Upper lobe of left lung (tissue), 6 donors: ENCODE data around the gene MRGPRG. TPM values are rescaled to one million over a fixed set of nuclear protein-coding genes. Genes with fewer than 3 reads are reported as not detected.

Experiments
- ATAC-seq, 2 donors: fragments of 200-7000 bp; cut with Tn5 transposase; one replicate each; pipeline ENCODE4 v1.9.1; 2022; ENCODE audit warnings: mild to moderate bottlenecking in 2 of 2, moderate library complexity in 2 of 2; ENCODE audit not compliant: low FRiP score in 2 of 2
- DNase-seq, 2 donors: peaks; one replicate each; pipeline ENCODE4 v3.0.0-alpha.2; 2019 to 2020
- H3K27ac ChIP-seq, 4 donors: fragments of 200-600 bp; sonication (generic); one replicate each; pipeline ENCODE4 v1.5.1; 2016 to 2019
- H3K27me3 ChIP-seq, 4 donors: fragments of 200-600 bp; sonication (generic); one replicate each; pipeline ENCODE4 v1.5.1; 2017 to 2019
- H3K36me3 ChIP-seq, 4 donors: fragments of 200-600 bp; sonication (generic); one replicate each; pipeline ENCODE4 v1.5.1; 2016 to 2019
- H3K4me1 ChIP-seq, 4 donors: fragments of 200-600 bp; sonication (generic); one replicate each; pipeline ENCODE4 v1.5.1; 2018 to 2019
- H3K4me3 ChIP-seq, 4 donors: fragments of 200-600 bp; sonication (generic); one replicate each; pipeline ENCODE4 v1.5.1; 2017 to 2019; ENCODE audit warnings: mild to moderate bottlenecking in 2 of 4, moderate library complexity in 1 of 4
- H3K9me3 ChIP-seq, 4 donors: fragments of 200-600 bp; sonication (generic); one replicate each; pipeline ENCODE4 v1.5.1; 2018 to 2019
- EP300 ChIP-seq, 4 donors: sonication (generic); formaldehyde crosslinking; IDR thresholded peaks; one replicate each; pipeline ENCODE4 v1.5.1; 2017; ENCODE audit warnings: antibody characterized with exemption in 4 of 4, control low read depth in 2 of 4
- POLR2A ChIP-seq, 4 donors: fragments of 450-650 bp; IDR thresholded peaks; one replicate each; pipeline ENCODE4 v1.5.1; 2016 to 2017; ENCODE audit warnings: antibody characterized with exemption in 4 of 4, mild to moderate bottlenecking in 2 of 4
- POLR2AphosphoS5 ChIP-seq, 2 donors: sonication (generic); formaldehyde crosslinking; IDR thresholded peaks; one replicate each; pipeline ENCODE4 v1.5.1; 2017; ENCODE audit warnings: antibody characterized with exemption in 2 of 2
- WGBS, 2 donors: methylation state at CpG; one replicate each; pipeline ENCODE4 v1.1.5; 2017 to 2018; 5-methylcytosine and 5-hydroxymethylcytosine counted together
- total RNA-seq, 6 donors: library from RNA; depleted of rRNA in 4 of 6; stranded (reverse); fragments of >200 nt in 4 of 6; gene quantifications; one replicate each; pipeline versions ENCODE4 v1.1.0 to v1.2.1, GENCODE V29; 2016 to 2021
- TF ChIP-seq, protein P1 (sequence below), 6 experiments: fragments of 450-650 bp in 4 of 6; fragments of 200-600 bp in 2 of 6; sonication (generic) in 2 of 6; IDR thresholded peaks; one replicate each; pipeline ENCODE4 v1.5.1; 2016 to 2019; ENCODE audit warnings: antibody characterized with exemption in 6 of 6
- donor health status: DM: no; HTN: no; CAD: no; lungs with moderate emphysema.
- donor health status: DM: no; HTN: yes; CAD: no; lungs with severe emphysema.

MRGPRG gene
- total RNA-seq, 6 donors from 2014 or later = not detected

DNA sequence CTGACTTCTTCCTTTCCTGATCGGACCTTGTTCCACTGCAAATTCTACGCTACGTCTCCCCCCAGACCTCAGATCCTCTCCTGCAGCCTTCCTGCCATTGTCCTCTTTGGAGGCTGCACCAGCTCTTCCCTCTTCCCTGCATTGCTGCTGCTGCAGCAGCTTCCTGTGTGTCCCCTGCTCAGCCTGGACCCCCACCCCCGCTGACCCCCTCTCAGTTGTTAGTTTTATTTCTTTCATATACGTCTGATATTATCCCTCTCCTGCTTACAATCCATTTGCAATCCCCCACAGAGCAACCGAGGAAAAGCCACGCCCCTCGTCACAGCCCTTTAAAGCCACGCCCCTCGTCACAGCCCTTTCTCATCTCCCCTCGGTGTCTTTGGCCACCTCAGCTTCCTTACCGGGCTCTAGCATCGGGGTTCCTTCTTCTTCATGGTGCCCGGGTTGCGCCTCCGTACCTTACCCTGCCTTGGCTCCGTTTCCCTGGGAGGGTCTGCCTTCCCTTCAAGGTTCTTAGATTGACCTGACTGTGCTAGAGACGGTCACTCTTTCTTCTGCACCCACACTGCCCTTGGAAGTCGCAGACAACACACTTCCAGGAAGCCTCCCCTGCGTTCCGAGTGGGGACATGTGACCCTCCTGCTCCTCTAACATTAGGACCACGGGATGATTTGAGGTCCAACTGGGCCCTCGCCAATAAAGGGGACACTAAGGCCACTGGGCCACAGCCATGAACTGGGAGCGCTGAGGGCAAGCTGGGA, 4.8 kb downstream of the MRGPRG start:
- TF ChIP-seq, protein P1, sequence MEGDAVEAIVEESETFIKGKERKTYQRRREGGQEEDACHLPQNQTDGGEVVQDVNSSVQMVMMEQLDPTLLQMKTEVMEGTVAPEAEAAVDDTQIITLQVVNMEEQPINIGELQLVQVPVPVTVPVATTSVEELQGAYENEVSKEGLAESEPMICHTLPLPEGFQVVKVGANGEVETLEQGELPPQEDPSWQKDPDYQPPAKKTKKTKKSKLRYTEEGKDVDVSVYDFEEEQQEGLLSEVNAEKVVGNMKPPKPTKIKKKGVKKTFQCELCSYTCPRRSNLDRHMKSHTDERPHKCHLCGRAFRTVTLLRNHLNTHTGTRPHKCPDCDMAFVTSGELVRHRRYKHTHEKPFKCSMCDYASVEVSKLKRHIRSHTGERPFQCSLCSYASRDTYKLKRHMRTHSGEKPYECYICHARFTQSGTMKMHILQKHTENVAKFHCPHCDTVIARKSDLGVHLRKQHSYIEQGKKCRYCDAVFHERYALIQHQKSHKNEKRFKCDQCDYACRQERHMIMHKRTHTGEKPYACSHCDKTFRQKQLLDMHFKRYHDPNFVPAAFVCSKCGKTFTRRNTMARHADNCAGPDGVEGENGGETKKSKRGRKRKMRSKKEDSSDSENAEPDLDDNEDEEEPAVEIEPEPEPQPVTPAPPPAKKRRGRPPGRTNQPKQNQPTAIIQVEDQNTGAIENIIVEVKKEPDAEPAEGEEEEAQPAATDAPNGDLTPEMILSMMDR (IDR thresholded peaks at IDR 0.05) = no peak
- TF ChIP-seq EP300 (IDR thresholded peaks at IDR 0.05) (no peak), POLR2A (IDR thresholded peaks at IDR 0.05) (no peak), POLR2AphosphoS5 (IDR thresholded peaks at IDR 0.05) (no peak)
- 53 to 61% methylated on average over 21 to 24 of the region's 24 CpGs for WGBS, 2 donors
- H3K27me3 ChIP-seq = peaks cover 0 to 6% (median 0%) of the 10 kb centered on the region in 4 donors
- H3K27ac ChIP-seq = no peak overlapping the region
- peaks cover 0 to 7% (median 0%) of the 10 kb centered on the region in 4 donors for H3K4me1 ChIP-seq
- no peak for ATAC-seq
- peaks cover 0 to 4% (median 2%) of the 10 kb centered on the region in 4 donors for H3K9me3 ChIP-seq
- H3K4me3 ChIP-seq = no peak overlapping the region
- no peak for DNase-seq
- no peaks in the 10 kb centered on the region for H3K36me3 ChIP-seq

DNA sequence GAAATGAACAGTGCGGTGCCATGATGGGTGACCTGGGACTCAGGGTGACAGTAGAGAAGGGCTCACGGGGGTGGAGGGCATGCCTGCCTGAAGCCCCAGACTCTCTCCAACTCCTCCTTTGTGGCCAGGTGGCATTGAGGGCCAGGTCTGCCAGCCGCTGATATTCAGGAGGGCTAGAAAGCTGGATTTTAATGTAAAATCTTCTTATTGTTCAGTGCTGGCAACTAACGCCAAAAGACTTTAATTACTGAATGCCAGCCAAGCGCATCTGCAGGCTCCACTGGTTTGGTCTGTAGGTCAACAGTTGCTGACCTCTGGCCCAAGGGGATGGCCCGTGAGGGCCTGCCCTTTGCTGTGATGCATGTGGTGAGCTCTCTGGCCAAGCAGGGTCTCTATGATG, 10.3 kb downstream of the MRGPRG start:
- WGBS, 2 donors = 96 to 97% methylated on average over 4 to 6 of the region's 6 CpGs
- H3K27me3 ChIP-seq = peaks cover 0 to 10% (median 4%) of the 10 kb centered on the region in 4 donors
- peaks cover 0 to 4% (median 2%) of the 10 kb centered on the region in 4 donors for H3K9me3 ChIP-seq
- no peak for DNase-seq
- TF ChIP-seq POLR2A (IDR thresholded peaks at IDR 0.05) = no peak
- TF ChIP-seq EP300 (IDR thresholded peaks at IDR 0.05) = no peak
- TF ChIP-seq POLR2AphosphoS5 (IDR thresholded peaks at IDR 0.05) = no peak
- TF ChIP-seq, protein P1 (IDR thresholded peaks at IDR 0.05) = no peak
- H3K27ac ChIP-seq = no peak overlapping the region
- no peak for ATAC-seq
- no peak overlapping the region for H3K4me3 ChIP-seq
- H3K36me3 ChIP-seq = no peaks in the 10 kb centered on the region
- H3K4me1 ChIP-seq = peaks cover 7 to 17% (median 12%) of the 10 kb centered on the region in 4 donors

DNA sequence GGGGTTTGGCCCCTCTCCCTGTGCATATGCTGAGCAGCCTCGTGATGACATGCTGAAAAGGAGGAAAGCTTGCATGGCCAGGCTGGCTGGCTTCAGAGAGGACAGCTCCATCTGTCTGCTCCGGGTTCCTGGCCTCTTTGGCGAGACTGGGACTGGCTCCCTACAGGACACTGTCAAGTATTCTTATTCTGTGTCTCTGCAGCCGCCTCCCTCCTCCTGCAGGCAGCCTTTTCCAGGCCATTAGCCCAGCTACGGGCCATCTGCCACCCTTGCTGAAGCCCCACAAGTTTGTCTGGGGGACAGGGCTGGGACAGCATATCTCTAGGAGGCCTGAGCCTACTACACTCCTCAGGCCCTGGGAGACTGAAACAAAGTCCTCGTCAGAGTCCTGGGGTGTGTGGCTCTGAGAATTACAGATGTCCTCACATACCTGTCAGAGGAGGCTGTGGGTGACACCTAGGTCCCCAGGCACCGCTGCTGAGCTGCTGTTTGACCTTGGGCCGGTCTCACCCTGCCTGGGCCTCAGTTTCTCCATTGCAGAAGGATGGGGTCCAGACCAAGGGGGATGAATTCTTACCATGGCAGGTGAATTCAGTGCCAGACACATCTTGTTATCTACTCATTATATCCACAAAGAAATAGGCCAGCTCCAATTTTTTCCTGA, 11.0 kb downstream of the MRGPRG start:
- Histone ChIP-seq H3K4me1 (peaks cover 12 to 22% (median 14%) of the 10 kb centered on the region in 4 donors), H3K36me3 (no peaks in the 10 kb centered on the region), H3K27me3 (peaks cover 0 to 16% (median 7%) of the 10 kb centered on the region in 4 donors), H3K27ac (no peak overlapping the region), H3K4me3 (no peak overlapping the region), H3K9me3 (peaks cover 0 to 4% (median 2%) of the 10 kb centered on the region in 4 donors)
- 86% methylated on average over 8 of the region's 8 CpGs; no CpG with 5 or more reads in 1 of the 2 donors for WGBS, 2 donors
- no peak for DNase-seq
- TF ChIP-seq, protein P1 (IDR thresholded peaks at IDR 0.05) = no peak
- TF ChIP-seq POLR2A (IDR thresholded peaks at IDR 0.05) (no peak), POLR2AphosphoS5 (IDR thresholded peaks at IDR 0.05) (no peak), EP300 (IDR thresholded peaks at IDR 0.05) (no peak)
- ATAC-seq = no peak

DNA sequence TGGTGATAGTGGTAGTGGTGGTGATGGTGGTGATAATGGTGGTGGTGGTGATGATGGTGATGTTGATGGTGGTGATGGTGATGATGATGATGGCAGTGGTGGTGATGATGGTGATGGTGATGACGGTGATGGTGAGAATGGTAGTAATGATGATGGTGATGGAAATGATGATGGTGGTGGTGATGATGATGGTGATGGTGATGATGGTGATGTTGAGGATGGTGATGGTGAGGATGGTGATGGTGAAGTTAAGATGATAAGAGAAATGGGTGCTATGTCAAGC, 11.8 kb downstream of the MRGPRG start:
- Histone ChIP-seq H3K36me3 (no peaks in the 10 kb centered on the region), H3K9me3 (peaks cover 0 to 4% (median 2%) of the 10 kb centered on the region in 4 donors), H3K27me3 (peaks cover 0 to 23% (median 10%) of the 10 kb centered on the region in 4 donors), H3K27ac (no peak overlapping the region), H3K4me3 (no peak overlapping the region), H3K4me1 (peaks cover 12 to 22% (median 14%) of the 10 kb centered on the region in 4 donors)
- 92 to 100% methylated on average over 1 of the region's 1 CpG for WGBS, 2 donors
- no peak for ATAC-seq
- TF ChIP-seq POLR2AphosphoS5 (IDR thresholded peaks at IDR 0.05) (no peak), POLR2A (IDR thresholded peaks at IDR 0.05) (no peak), EP300 (IDR thresholded peaks at IDR 0.05) (no peak)
- TF ChIP-seq, protein P1 (IDR thresholded peaks at IDR 0.05) = no peak
- no peak for DNase-seq
